22Rv1 (cell line): ENCODE data around the gene ELAVL1.
"Not testable (repeated sequence)": the region's sequence is repeated elsewhere in the genome, so short reads cannot be mapped to it uniquely, and the experiment has no call there.

ENCODE experiments used
- H3K27ac ChIP-seq: fragments of 450-650 bp; 2 replicates; pipeline ENCODE4 v1.5.1; 2017
- ZFX ChIP-seq: fragments of 450-650 bp; IDR thresholded peaks from 2 replicates; pipeline ENCODE4 v1.6.1; 2017; ENCODE audit warnings: antibody characterized with exemption, borderline replicate concordance
- TF ChIP-seq, protein P1 (sequence below): fragments of 450-650 bp; IDR thresholded peaks from 2 replicates; pipeline ENCODE4 v1.5.1; 2017; ENCODE audit warnings: mild to moderate bottlenecking

The ELAVL1 gene

DNA sequence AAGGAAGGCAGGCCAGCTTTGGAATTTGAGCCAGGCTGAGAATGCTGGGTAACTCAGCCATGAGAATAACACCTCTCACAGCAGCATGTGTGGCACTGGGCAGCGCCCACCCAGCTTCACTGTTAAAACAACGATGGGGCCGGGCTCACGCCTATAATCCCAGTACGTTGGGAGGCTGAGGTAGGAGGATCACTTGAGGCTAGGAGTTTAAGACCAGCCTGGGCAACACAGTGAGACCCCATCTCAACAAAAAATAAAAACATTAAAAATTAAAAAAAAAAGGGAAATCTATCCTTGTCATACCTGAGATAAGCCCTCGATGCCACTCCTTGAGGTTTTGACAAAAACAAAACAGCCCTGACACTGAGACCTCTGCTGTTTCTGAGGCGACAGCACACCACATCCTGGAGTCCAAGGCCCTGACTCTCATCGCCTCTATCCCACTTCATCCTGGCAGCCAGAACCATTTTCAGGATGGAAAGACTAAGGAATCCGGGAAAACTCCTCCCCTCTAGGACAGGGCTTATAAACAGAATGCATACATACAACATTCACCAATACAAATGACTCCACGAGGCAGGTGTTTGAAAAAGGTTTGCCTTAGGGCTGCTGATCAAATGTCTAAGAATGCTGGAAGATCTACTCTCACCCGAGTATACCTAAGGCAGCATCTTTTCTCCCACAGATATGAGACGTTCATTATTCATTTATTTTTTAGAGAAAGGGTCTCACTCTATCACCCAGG, 39.3 kb downstream of the ELAVL1 start:
- no peak overlapping the region for H3K27ac ChIP-seq
- TF ChIP-seq ZFX, result no peak
- TF ChIP-seq, protein P1, sequence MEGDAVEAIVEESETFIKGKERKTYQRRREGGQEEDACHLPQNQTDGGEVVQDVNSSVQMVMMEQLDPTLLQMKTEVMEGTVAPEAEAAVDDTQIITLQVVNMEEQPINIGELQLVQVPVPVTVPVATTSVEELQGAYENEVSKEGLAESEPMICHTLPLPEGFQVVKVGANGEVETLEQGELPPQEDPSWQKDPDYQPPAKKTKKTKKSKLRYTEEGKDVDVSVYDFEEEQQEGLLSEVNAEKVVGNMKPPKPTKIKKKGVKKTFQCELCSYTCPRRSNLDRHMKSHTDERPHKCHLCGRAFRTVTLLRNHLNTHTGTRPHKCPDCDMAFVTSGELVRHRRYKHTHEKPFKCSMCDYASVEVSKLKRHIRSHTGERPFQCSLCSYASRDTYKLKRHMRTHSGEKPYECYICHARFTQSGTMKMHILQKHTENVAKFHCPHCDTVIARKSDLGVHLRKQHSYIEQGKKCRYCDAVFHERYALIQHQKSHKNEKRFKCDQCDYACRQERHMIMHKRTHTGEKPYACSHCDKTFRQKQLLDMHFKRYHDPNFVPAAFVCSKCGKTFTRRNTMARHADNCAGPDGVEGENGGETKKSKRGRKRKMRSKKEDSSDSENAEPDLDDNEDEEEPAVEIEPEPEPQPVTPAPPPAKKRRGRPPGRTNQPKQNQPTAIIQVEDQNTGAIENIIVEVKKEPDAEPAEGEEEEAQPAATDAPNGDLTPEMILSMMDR, result no peak

DNA sequence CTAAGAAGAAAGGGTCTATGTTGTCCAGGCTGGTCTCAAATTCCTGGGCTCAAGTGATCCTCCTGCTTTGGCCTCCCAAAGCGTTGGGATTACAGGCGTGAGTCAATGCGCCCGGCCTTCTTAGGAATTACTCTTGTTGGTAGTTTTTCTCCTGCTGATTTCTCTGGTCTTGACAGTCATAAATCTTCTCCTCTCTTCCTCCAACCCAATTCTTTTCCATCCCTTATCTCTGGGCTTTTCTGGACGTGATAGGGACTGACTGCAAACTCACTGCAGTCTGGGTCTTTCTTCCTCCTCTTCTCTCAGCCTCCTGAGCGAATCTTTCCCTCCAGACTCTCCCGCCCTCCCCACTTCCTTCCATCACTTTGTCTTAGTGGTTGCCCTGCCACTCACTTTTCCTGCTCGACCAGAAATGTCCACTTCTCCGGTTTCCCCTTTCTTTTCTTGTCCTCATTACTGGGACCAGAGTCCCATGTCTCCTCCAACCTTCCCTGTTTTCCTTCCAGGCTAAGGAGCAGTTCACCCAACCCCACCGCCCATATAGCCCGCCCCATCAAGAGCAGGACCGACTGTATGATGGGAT, 40.1 kb downstream of the ELAVL1 start:
- TF ChIP-seq ZFX, result no peak
- TF ChIP-seq, protein P1, result no peak
- H3K27ac ChIP-seq, result no peak overlapping the region

DNA sequence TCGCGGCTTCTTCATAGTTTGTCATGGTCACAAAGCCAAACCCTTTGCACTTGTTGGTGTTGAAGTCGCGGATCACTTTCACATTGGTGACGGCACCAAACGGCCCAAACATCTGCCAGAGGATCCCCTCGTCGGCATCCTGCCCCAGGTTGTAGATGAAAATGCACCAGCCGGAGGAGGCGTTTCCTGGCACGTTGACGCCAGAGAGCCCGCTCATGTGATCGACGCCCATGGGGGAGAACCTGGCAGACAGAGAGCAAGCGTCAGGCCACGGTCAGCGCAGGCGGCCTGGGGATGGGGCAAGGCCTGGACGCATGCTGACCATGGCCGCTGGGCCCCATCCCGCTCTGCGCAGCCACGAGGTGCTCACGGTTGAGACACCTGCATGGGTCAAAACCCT, 41.9 kb downstream of the ELAVL1 start:
- TF ChIP-seq ZFX, result no peak
- TF ChIP-seq, protein P1, result no peak
- no peak overlapping the region for H3K27ac ChIP-seq

DNA sequence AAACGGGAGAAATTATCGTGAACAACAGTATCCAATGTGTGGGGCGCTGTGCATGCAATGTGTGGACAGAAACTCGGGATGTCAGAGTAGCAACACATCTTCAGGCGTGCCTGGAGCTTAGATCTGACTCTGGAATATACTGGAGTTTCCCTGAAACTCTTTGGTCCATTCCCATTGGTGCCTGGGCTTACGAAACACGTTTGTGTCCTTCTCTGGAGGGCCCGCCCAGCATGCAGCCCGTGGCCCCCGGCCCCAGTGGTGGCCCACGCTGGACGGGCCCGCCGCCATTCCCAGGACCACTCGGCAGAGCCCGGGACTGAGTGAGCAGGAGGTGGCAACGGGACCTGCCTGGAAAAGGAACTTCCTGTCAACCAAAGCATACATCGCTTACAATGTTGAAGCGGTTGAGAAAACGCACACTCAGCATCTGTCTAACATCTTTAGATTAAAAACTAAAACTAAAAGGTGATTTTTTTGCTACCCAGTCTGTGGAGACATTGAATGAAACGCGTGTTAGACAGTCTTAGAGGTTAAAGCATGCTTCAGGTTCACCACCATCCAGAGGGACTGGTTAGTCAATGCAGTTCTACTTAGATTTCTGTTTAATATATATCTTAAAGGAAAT, 42.7 kb downstream of the ELAVL1 start:
- TF ChIP-seq, protein P1, result no peak
- TF ChIP-seq ZFX, result no peak
- H3K27ac ChIP-seq, result no peak overlapping the region

DNA sequence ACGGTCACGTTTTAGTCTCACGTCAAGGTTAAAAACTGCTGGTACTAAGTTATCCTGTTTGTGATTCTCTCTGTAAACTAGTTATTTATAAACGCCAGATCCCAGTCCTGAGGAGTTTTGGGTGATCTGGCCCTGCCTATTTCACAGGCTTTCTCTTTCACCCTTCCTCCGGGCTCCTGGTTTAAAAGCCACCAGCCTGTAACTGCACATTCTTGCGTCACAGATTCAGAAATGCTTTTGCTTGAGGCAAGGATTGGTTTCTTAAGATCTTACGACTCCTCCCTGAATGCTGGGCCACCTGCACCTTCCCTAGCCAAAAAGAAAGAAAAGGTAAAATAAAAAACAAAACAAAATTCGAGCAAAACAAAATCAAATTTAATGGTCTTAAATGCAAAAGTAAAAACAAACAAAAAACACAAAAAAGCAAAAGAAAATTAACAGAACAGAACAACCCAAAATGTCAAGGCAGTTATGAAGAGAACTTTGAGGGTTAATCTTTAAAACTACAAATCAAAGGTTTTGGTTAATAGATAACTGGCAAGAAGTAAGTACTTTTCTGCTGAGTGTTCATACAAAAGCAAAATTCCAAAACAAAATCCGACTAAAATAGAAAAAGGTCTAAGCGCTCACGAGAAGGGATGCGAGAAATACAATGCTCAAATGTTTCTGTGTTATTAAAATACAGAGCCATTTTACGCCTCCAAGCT, 43.4 kb downstream of the ELAVL1 start:
- H3K27ac ChIP-seq, result no peak overlapping the region
- TF ChIP-seq, protein P1, result no peak
- no peak for TF ChIP-seq ZFX

DNA sequence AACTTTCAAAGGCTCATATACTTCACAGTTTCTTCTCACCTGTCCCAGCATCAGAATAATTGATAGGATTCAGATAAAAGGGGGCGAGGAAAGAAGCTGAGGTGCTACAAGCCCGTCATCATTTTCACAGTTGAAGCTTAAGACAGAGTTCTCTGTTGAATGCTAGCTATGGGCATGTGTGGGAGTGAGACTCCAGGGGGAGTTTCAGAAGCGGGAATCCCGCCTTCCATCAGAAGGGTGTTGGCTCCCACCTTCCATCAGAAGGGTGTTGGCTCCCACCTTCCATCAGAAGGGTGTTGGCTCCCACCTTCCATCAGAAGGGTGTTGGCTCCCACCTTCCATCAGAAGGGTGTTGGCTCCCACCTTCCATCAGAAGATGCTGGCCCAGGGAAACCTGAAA, 44.4 kb downstream of the ELAVL1 start:
- H3K27ac ChIP-seq, result not testable (repeated sequence)

DNA sequence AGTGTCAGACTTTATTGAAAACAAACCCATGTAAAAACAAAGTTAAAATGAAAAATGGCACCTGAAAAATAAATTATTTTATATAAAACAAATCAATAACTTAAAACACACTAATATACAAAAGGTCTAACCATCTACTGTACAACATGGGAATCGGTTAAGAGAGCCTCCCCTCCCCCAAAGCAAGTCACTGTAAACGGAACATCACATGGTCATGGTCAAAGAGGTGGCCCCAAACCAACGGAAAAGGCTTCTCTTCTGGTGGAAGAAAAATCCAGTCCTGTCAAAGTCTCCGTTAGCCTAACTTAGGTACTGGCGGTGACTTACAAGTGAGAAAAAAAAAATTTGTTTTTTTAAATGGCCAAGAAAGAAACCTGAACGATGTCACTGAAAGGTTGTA, 46.2 kb downstream of the ELAVL1 start:
- no peak for TF ChIP-seq ZFX
- TF ChIP-seq, protein P1, result no peak
- H3K27ac ChIP-seq, result no peak overlapping the region
